Suprapubic skin (tissue), 4 donors: ENCODE results near the gene NEGR1.

Source experiments
- CTCF ChIP-seq, 2 donors: fragments of 200-600 bp in 1 of 2; fragments of 450-650 bp in 1 of 2; sonication (generic) in 1 of 2; IDR thresholded peaks; one replicate each; pipeline ENCODE4 v1.5.1; 2016 to 2019; ENCODE audit warnings: antibody characterized with exemption in 2 of 2, mild to moderate bottlenecking in 1 of 2, moderate library complexity in 1 of 2
- EP300 ChIP-seq: sonication (generic); formaldehyde crosslinking; IDR thresholded peaks from one replicate; pipeline ENCODE4 v1.6.1; 2017; ENCODE audit warnings: antibody characterized with exemption
- POLR2AphosphoS5 ChIP-seq, 3 donors: sonication (generic); formaldehyde crosslinking; IDR thresholded peaks; one replicate each; pipeline ENCODE4 v1.6.1; 2017; ENCODE audit warnings: antibody characterized with exemption in 3 of 3

GRCh38 chr1:72056516-72056915 is 225.8 kb downstream of the NEGR1 start:
- TF ChIP-seq EP300 (no peak), CTCF (IDR thresholded peaks at IDR 0.05) (no peak), POLR2AphosphoS5 (IDR thresholded peaks at IDR 0.05) (no peak)
